ENCODE measurements around the gene FHOD1. TPM values are rescaled to one million over a fixed set of nuclear protein-coding genes. Genes with fewer than 3 reads are reported as not detected.

Gene FHOD1
- polyA plus RNA-seq, 1 of the 3 experiments (the other 2 are of a cell fraction) = 70.9 TPM

- 90% methylated on average over 8 of the region's 25 CpGs for WGBS (ENCODE audit: low lambda C conversion rate)
- POLR2A ChIA-PET = interaction anchor here (1.0 to 4.0 kb wide), 4 partner anchors 8 to 18 kb away, joined by 3 to 21 read pairs (median 6); partner anchors contain the start of genes E2F4 and TMEM208
- no peak overlapping the region for H3K4me2 ChIP-seq
- no peak overlapping the region for H3K27ac ChIP-seq (ENCODE audit: low read depth in 2 of 2, low read length in 1 of 2)
- DNase-seq = no peak
- no peaks in the 10 kb centered on the region for H3K36me3 ChIP-seq (replicated peaks in 1 of 2; ENCODE audit: control insufficient read depth in 1 of 2, insufficient read depth in 2 of 2, low read length in 1 of 2)
- H3K79me2 ChIP-seq (ENCODE audit: insufficient read depth) = no peaks in the 10 kb centered on the region
- H3K4me1 ChIP-seq (ENCODE audit: control insufficient read depth in 1 of 2, insufficient read depth in 2 of 2, low read depth in 1 of 2, low read length in 1 of 2) = peaks cover 8 to 11% of the 10 kb centered on the region in 2 experiments; a peak in 2 of 4 replicates
- no peaks in the 10 kb centered on the region for H3K9me3 ChIP-seq
- CTCF ChIA-PET = interaction anchor here (1.1 to 1.5 kb wide), 3 partner anchors 12 to 17 kb away, joined by 3 to 8 read pairs (median 3); partner anchors contain the start of gene ELMO3
- H4K20me1 ChIP-seq (ENCODE audit: insufficient read depth) = no peaks in the 10 kb centered on the region
- no peaks in the 10 kb centered on the region for H3K27me3 ChIP-seq (ENCODE audit: insufficient read depth)
- no peak overlapping the region for H3K4me3 ChIP-seq (ENCODE audit: low read depth in 2 of 2, low read length in 1 of 2)
- TF ChIP-seq FOXM1 (IDR thresholded peaks at IDR 0.05; ENCODE audit: low read depth) (no peak), RXRA (IDR thresholded peaks at IDR 0.05; ENCODE audit: borderline replicate concordance, low read depth) (no peak), RFX5 (IDR thresholded peaks at IDR 0.05; ENCODE audit: low read length) (no peak), IRF3 (IDR thresholded peaks at IDR 0.05; ENCODE audit: low read depth, low read length) (no peak), CHD2 (IDR thresholded peaks at IDR 0.05; ENCODE audit: low read length, partially characterized antibody) (no peak), RCOR1 (IDR thresholded peaks at IDR 0.05; ENCODE audit: low read length) (no peak)
- no peaks in the 10 kb centered on the region for H3K9me2 ChIP-seq
- no peak overlapping the region for H2AFZ ChIP-seq (ENCODE audit: low read depth)
- no peak overlapping the region for H3K9ac ChIP-seq
- peaks cover 4% of the 10 kb centered on the region for H3F3A ChIP-seq (replicated peaks; ENCODE audit: insufficient read depth)
Measured at GRCh38 chr16:67210069-67210937, 37.0 kb downstream of the FHOD1 start.

DNA sequence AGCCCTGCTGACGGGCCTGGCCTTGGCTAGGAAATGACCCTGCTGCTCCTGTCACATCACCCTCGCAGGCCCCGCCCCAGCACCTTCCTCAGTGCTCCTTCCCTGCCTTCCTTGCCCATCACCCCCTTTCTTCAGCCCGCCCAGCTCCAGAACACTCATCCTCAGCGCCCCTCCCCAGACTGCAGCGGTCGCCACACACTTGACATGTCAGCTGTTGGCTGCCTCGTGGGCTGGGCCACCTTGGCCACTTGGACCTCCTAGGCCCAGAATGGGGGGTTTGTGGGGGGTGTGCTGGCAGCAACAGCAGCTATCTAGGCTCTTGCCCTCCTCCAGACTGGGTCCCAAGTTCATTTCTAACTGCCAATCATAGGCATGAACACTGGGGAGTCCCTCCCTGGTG lies 37.7 kb downstream of the FHOD1 start:
- H3K27me3 ChIP-seq (ENCODE audit: insufficient read depth) = no peaks in the 10 kb centered on the region
- H3F3A ChIP-seq (replicated peaks; ENCODE audit: insufficient read depth) = peaks cover 4% of the 10 kb centered on the region
- WGBS (ENCODE audit: low lambda C conversion rate) = 96% methylated on average over 8 of the region's 8 CpGs
- no peaks in the 10 kb centered on the region for H3K79me2 ChIP-seq (ENCODE audit: insufficient read depth)
- ChIA-PET CTCF (interaction anchor here (1.1 to 1.5 kb wide), 3 partner anchors 11 to 16 kb away, joined by 3 to 8 read pairs (median 3); partner anchors contain the start of gene ELMO3), POLR2A (interaction anchor here (1.5 to 4.0 kb wide), 3 partner anchors 8 to 17 kb away, joined by 4 to 21 read pairs (median 8); partner anchors contain the start of gene TMEM208)
- TF ChIP-seq GABPA (IDR thresholded peaks at IDR 0.05; ENCODE audit: low read depth) (no peak), CHD2 (IDR thresholded peaks at IDR 0.05; ENCODE audit: low read length, partially characterized antibody) (no peak), ELF1 (IDR thresholded peaks at IDR 0.05) (no peak), EZH2phosphoT487 (IDR thresholded peaks at IDR 0.05; ENCODE audit: borderline replicate concordance, low read depth) (no peak), NFIC (IDR thresholded peaks at IDR 0.05; ENCODE audit: borderline replicate concordance) (no peak), TEAD4 (IDR thresholded peaks at IDR 0.05; ENCODE audit: borderline replicate concordance, insufficient read depth) (no peak), MEF2A (IDR thresholded peaks at IDR 0.05; ENCODE audit: borderline replicate concordance, low read depth) (no peak), ZBTB33 (IDR thresholded peaks at IDR 0.05; ENCODE audit: borderline replicate concordance, low read depth) (no peak), IRF3 (IDR thresholded peaks at IDR 0.05; ENCODE audit: low read depth, low read length) (no peak), YY1 (IDR thresholded peaks at IDR 0.05; ENCODE audit: low read depth) (no peak), RCOR1 (IDR thresholded peaks at IDR 0.05; ENCODE audit: low read length) (no peak), POLR2AphosphoS5 (IDR thresholded peaks at IDR 0.05; ENCODE audit: low read depth, low read length) (no peak), TCF12 (IDR thresholded peaks at IDR 0.05) (no peak), NRF1 (IDR thresholded peaks at IDR 0.05; ENCODE audit: low read depth, low read length) (no peak), RAD21 (IDR thresholded peaks at IDR 0.05; ENCODE audit: low read length) (no peak), FOXM1 (IDR thresholded peaks at IDR 0.05; ENCODE audit: low read depth) (no peak), TAF1 (IDR thresholded peaks at IDR 0.05; ENCODE audit: borderline replicate concordance, low read depth, low read length) (no peak), FOXJ3 (CRISPR knock-in tag; IDR thresholded peaks at IDR 0.05) (no peak)
- TF ChIP-seq, protein P1, sequence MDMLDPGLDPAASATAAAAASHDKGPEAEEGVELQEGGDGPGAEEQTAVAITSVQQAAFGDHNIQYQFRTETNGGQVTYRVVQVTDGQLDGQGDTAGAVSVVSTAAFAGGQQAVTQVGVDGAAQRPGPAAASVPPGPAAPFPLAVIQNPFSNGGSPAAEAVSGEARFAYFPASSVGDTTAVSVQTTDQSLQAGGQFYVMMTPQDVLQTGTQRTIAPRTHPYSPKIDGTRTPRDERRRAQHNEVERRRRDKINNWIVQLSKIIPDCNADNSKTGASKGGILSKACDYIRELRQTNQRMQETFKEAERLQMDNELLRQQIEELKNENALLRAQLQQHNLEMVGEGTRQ (IDR thresholded peaks at IDR 0.05; ENCODE audit: borderline replicate concordance, low read depth, low read length) = no peak
- H3K9me3 ChIP-seq = no peaks in the 10 kb centered on the region
- H3K27ac ChIP-seq (ENCODE audit: low read depth in 2 of 2, low read length in 1 of 2) = no peak overlapping the region
- no peaks in the 10 kb centered on the region for H4K20me1 ChIP-seq (ENCODE audit: insufficient read depth)
- H3K36me3 ChIP-seq (replicated peaks in 1 of 2; ENCODE audit: control insufficient read depth in 1 of 2, insufficient read depth in 2 of 2, low read length in 1 of 2) = no peaks in the 10 kb centered on the region
- peaks cover 8 to 11% of the 10 kb centered on the region in 2 experiments; a peak in 2 of 4 replicates for H3K4me1 ChIP-seq (ENCODE audit: control insufficient read depth in 1 of 2, insufficient read depth in 2 of 2, low read depth in 1 of 2, low read length in 1 of 2)
- H3K4me2 ChIP-seq = no peak overlapping the region
- H3K9me2 ChIP-seq = no peaks in the 10 kb centered on the region
- no peak overlapping the region for H3K9ac ChIP-seq
- no peak overlapping the region for H3K4me3 ChIP-seq (ENCODE audit: low read depth in 2 of 2, low read length in 1 of 2)
- no peak for DNase-seq
- no peak overlapping the region for H2AFZ ChIP-seq (ENCODE audit: low read depth)
